ENCODE results near the gene HTR4. TPM values are rescaled to one million over a fixed set of nuclear protein-coding genes. Genes with fewer than 3 reads are reported as not detected.

The HTR4 gene
- total and polyA plus RNA-seq, 2 donors from 2014 or later, result 0.22 TPM; not detected in 1

DNA sequence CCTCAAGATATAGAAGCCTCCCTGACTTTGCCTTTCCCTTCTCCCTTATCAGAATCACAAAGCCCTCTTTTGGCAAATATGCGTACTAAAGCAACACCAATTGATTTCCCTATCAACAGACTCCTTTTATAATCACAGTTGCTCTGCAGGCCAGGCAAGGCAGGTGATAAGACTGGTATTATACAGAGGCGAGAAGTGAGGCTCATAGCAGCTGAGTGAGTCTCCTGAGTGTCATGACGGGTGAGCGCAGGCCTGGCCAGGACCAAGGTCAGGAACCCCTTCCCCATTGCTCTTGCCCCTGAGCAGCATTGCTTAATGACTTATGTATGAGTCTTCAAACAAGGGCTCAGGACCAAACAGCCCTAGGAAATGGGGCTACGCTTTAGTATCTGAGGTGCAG, 199.8 kb downstream of the HTR4 start:
- Histone ChIP-seq H3K9me3 (ENCODE audit: control insufficient read depth in 2 of 3, insufficient read depth in 1 of 3, low read length in 3 of 3) (no peaks in the 10 kb centered on the region), H3K36me3 (ENCODE audit: control insufficient read depth in 2 of 3, insufficient read depth in 3 of 3, low read length in 3 of 3) (no peaks in the 10 kb centered on the region), H3K27ac (ENCODE audit: low read depth in 2 of 2, low read length in 2 of 2) (no peak overlapping the region), H3K4me1 (ENCODE audit: control insufficient read depth in 2 of 3, insufficient read depth in 2 of 3, low read depth in 1 of 3, low read length in 3 of 3) (peaks cover 0 to 3% (median 0%) of the 10 kb centered on the region in 3 donors), H3K9ac (ENCODE audit: low read length in 3 of 3) (no peak overlapping the region), H3K4me3 (ENCODE audit: low read length in 3 of 3) (no peak overlapping the region), H3K27me3 (ENCODE audit: control insufficient read depth, insufficient read depth, low read length) (no peaks in the 10 kb centered on the region)
- TF ChIP-seq, protein P1, sequence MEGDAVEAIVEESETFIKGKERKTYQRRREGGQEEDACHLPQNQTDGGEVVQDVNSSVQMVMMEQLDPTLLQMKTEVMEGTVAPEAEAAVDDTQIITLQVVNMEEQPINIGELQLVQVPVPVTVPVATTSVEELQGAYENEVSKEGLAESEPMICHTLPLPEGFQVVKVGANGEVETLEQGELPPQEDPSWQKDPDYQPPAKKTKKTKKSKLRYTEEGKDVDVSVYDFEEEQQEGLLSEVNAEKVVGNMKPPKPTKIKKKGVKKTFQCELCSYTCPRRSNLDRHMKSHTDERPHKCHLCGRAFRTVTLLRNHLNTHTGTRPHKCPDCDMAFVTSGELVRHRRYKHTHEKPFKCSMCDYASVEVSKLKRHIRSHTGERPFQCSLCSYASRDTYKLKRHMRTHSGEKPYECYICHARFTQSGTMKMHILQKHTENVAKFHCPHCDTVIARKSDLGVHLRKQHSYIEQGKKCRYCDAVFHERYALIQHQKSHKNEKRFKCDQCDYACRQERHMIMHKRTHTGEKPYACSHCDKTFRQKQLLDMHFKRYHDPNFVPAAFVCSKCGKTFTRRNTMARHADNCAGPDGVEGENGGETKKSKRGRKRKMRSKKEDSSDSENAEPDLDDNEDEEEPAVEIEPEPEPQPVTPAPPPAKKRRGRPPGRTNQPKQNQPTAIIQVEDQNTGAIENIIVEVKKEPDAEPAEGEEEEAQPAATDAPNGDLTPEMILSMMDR (IDR thresholded peaks at IDR 0.05; ENCODE audit: borderline replicate concordance, extremely low read depth, insufficient read depth), result no peak
- DNase-seq (no peak), FAIRE-seq (no peak)
- intact Hi-C loops (cut with DNase I), result no loop called here

DNA sequence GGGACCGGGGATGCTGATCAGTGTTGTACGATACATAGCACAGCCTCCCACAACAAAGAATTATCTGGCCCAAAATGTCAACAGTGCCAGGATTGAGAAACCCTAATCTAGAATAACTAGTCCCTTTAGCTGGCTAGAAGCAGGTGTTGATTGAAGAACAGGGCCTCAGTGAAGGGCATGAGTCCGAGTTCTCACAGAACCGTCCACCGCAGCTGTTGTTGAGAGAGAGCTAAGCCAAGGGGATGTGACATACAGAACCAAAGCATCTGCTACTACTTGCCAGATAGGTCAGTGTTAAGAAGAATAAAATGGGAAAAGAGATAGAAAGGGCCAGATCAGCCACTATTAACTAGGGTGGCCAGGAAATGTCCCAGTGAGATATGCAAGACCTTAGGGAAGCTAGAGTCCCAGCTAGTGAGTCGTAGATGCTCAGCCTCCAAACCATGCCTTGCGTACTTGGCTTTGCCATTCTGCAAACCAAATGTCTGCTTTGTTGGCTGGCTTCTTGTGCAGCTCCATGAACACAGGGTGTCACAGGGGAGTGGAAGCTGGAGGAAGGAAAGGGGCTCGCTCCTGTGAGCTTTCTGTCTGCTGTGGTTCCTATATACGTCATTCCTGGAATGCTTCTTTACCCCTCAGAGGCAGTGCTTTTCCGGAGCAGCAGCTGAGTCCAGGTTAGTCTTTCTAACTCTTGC, 201.7 kb downstream of the HTR4 start:
- Histone ChIP-seq H3K9ac (ENCODE audit: low read length in 3 of 3) (no peak overlapping the region), H3K27ac (ENCODE audit: low read depth in 2 of 2, low read length in 2 of 2) (no peak overlapping the region), H3K36me3 (ENCODE audit: control insufficient read depth in 2 of 3, insufficient read depth in 3 of 3, low read length in 3 of 3) (no peaks in the 10 kb centered on the region), H3K9me3 (ENCODE audit: control insufficient read depth in 2 of 3, insufficient read depth in 1 of 3, low read length in 3 of 3) (no peaks in the 10 kb centered on the region), H3K4me3 (ENCODE audit: low read length in 3 of 3) (no peak overlapping the region), H3K27me3 (ENCODE audit: control insufficient read depth, insufficient read depth, low read length) (no peaks in the 10 kb centered on the region), H3K4me1 (ENCODE audit: control insufficient read depth in 2 of 3, insufficient read depth in 2 of 3, low read depth in 1 of 3, low read length in 3 of 3) (peaks cover 0 to 3% (median 0%) of the 10 kb centered on the region in 3 donors)
- TF ChIP-seq, protein P1 (IDR thresholded peaks at IDR 0.05; ENCODE audit: borderline replicate concordance, extremely low read depth, insufficient read depth), result no peak
- intact Hi-C loops (cut with DNase I), result no loop called here
- DNase-seq (no peak), FAIRE-seq (no peak)

DNA sequence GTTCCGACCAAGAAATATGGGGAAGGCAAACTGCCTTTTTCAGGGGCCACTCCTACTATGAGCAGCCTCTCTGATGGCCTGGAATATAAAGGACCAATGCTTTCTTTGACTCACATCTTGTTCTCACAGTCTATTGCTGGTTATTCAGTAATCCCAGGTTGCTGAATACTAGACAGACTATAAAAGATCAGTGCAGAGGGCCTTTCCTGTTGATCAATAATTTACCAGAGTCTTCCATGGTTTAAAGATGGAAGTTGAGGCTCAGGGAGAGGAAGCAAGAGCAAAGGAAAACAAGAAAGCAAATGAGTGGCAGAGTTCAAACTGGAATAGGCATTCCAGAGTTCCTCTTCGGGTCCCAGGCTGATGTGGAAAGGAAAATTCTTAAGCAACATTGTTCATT, 207.7 kb downstream of the HTR4 start:
- no peaks in the 10 kb centered on the region for H3K9me3 ChIP-seq (ENCODE audit: control insufficient read depth in 2 of 3, insufficient read depth in 1 of 3, low read length in 3 of 3)
- intact Hi-C loops (cut with DNase I), result loop anchor here (10.0 kb wide), 1 partner anchor 288 kb away; no protein-coding TSS in a partner anchor
- TF ChIP-seq, protein P1 (IDR thresholded peaks at IDR 0.05; ENCODE audit: borderline replicate concordance, extremely low read depth, insufficient read depth), result no peak
- no peak overlapping the region for H3K4me3 ChIP-seq (ENCODE audit: low read length in 3 of 3)
- H3K27me3 ChIP-seq (ENCODE audit: control insufficient read depth, insufficient read depth, low read length), result no peaks in the 10 kb centered on the region
- peak; percentile 13 for FAIRE-seq
- no peak overlapping the region for H3K9ac ChIP-seq (ENCODE audit: low read length in 3 of 3)
- H3K36me3 ChIP-seq (ENCODE audit: control insufficient read depth in 2 of 3, insufficient read depth in 3 of 3, low read length in 3 of 3), result peaks cover 0 to 7% (median 5%) of the 10 kb centered on the region in 3 donors
- peak in 2 of 5 donors; percentile 55 to 79 for DNase-seq
- H3K4me1 ChIP-seq (ENCODE audit: control insufficient read depth in 2 of 3, insufficient read depth in 2 of 3, low read depth in 1 of 3, low read length in 3 of 3), result peaks cover 0 to 5% (median 2%) of the 10 kb centered on the region in 3 donors
- H3K27ac ChIP-seq (ENCODE audit: low read depth in 2 of 2, low read length in 2 of 2), result no peak overlapping the region

All from kidney (tissue), 14 donors.